Measurements from ENCODE around the gene SBF2.
"Not testable (repeated sequence)": the region's sequence is repeated elsewhere in the genome, so short reads cannot be mapped to it uniquely, and the experiment has no call there.

- TF ChIP-seq CTCF (IDR thresholded peaks at IDR 0.05; ENCODE audit: low read depth, low read length); EZH2phosphoT487 (IDR thresholded peaks at IDR 0.05; ENCODE audit: low read depth): not testable (repeated sequence)
Observed at GRCh38 chr11:9932843-9933242, 361.2 kb downstream of the SBF2 start.
